DOHH2 (cell line): ENCODE results near the gene EBF3.

Source experiments
- H3F3A ChIP-seq: fragments of 200-600 bp; sonication (generic), shearing (Covaris generic); 2 replicates; pipeline ENCODE4 v1.6.0; 2016; ENCODE audit warnings: antibody characterized with exemption, mild to moderate bottlenecking; ENCODE audit not compliant: control insufficient read depth, insufficient read depth
- H3K27ac ChIP-seq: fragments of 200-600 bp; sonication (generic); 2 replicates; pipeline ENCODE4 v1.5.1; 2014; ENCODE audit warnings: low read depth, mild to moderate bottlenecking, low read length, moderate library complexity
- H3K27me3 ChIP-seq: fragments of 200-600 bp; sonication (generic); 2 replicates; pipeline ENCODE4 v1.6.1; 2014; ENCODE audit warnings: mild to moderate bottlenecking, low read length, mixed read lengths; ENCODE audit not compliant: control insufficient read depth
- H3K36me3 ChIP-seq: fragments of 200-600 bp; sonication (generic); 2 replicates; pipeline ENCODE4 v1.6.1; 2014; ENCODE audit warnings: mild to moderate bottlenecking, low read length, moderate library complexity, mixed read lengths; ENCODE audit not compliant: control insufficient read depth
- H3K4me1 ChIP-seq: fragments of 200-600 bp; sonication (generic); 2 replicates; pipeline ENCODE4 v1.6.1; 2014; ENCODE audit warnings: mild to moderate bottlenecking, low read length, mixed read lengths; ENCODE audit not compliant: control insufficient read depth
- H3K4me2 ChIP-seq: fragments of 200-600 bp; sonication (generic); 2 replicates; pipeline ENCODE4 v1.6.0; 2014; ENCODE audit warnings: mild to moderate bottlenecking, low read length, moderate library complexity
- H3K4me3 ChIP-seq: fragments of 200-600 bp; sonication (generic); 2 replicates; pipeline ENCODE4 v1.5.1; 2014; ENCODE audit warnings: mild to moderate bottlenecking, low read length, mixed read lengths
- H3K79me2 ChIP-seq: fragments of 200-600 bp; sonication (generic); 2 replicates; pipeline ENCODE4 v1.6.1; 2014; ENCODE audit warnings: mild to moderate bottlenecking, low read length, mixed read lengths; ENCODE audit not compliant: control insufficient read depth
- H3K9me2 ChIP-seq: fragments of 200-600 bp; sonication (generic); replicated peaks from 2 replicates; pipeline ENCODE4 v1.6.1; 2014; ENCODE audit warnings: mild to moderate bottlenecking, low read length, mixed read lengths; ENCODE audit not compliant: control insufficient read depth
- H3K9me3 ChIP-seq: fragments of 200-600 bp; sonication (generic); 2 replicates; pipeline ENCODE4 v1.6.1; 2014; ENCODE audit warnings: antibody characterized with exemption, low read length, mixed read lengths; ENCODE audit not compliant: control insufficient read depth, insufficient read depth
- H4K20me1 ChIP-seq: fragments of 200-600 bp; sonication (generic); 2 replicates; pipeline ENCODE4 v1.6.0; 2014; ENCODE audit warnings: low read depth, mild to moderate bottlenecking, antibody characterized with exemption, low read length, moderate library complexity; ENCODE audit not compliant: control insufficient read depth, insufficient read depth
- CTCF ChIP-seq: fragments of 200-600 bp; sonication (generic); IDR thresholded peaks from one replicate; pipeline ENCODE4 v1.5.1; 2014; ENCODE audit warnings: antibody characterized with exemption, mild to moderate bottlenecking, low read depth, low read length; ENCODE audit not compliant: poor library complexity, severe bottlenecking
- EZH2phosphoT487 ChIP-seq: fragments of 200-600 bp; sonication (generic); IDR thresholded peaks from 2 replicates; pipeline ENCODE4 v1.6.1; 2017; ENCODE audit warnings: borderline replicate concordance, mild to moderate bottlenecking, antibody characterized with exemption, low read length, moderate library complexity, mixed read lengths

The EBF3 gene

DNA sequence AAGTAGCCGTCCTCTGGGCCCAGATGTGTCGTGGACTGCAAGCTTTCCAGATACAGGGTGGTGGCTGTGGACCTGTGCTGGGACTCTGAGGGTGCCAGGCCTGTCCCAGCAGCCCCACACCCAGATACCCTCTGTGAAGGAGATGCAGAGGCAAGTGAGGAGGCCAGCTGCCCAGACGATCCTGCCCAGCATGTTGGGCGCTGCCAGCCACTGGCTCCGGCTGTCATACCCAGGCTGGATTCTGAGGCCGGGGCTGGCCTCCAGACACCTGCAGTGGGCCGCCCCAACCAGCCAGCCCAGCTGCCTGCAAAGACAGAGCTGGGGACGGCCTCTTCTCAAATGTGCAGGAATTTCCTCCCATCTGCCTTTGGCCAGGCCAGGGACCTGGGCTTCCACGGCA, 39.1 kb upstream of the EBF3 start:
- Histone ChIP-seq H3K4me1 (no peaks in the 10 kb centered on the region), H3K9me3 (no peaks in the 10 kb centered on the region)
- TF ChIP-seq CTCF (no peak), EZH2phosphoT487 (no peak)

GRCh38 chr10:130002606-130003005, 38.5 kb upstream of the EBF3 start:
- Histone ChIP-seq H3K27me3 (peaks cover 2% of the 10 kb centered on the region; the same call in 1 of the 2 replicates), H4K20me1 (no peaks in the 10 kb centered on the region), H3K9me3 (no peaks in the 10 kb centered on the region), H3K27ac (no peak overlapping the region), H3K9me2 (no peaks in the 10 kb centered on the region), H3K36me3 (no peaks in the 10 kb centered on the region), H3F3A (no peaks in the 10 kb centered on the region), H3K79me2 (no peaks in the 10 kb centered on the region), H3K4me1 (no peaks in the 10 kb centered on the region), H3K4me2 (no peak overlapping the region), H3K4me3 (no peak overlapping the region)
- TF ChIP-seq CTCF: no peak
- TF ChIP-seq EZH2phosphoT487: no peak

More for the DNA sequence above, 39.1 kb upstream of the EBF3 start:
- Histone ChIP-seq H3F3A (no peaks in the 10 kb centered on the region), H3K27ac (no peak overlapping the region), H3K9me2 (no peaks in the 10 kb centered on the region), H3K79me2 (no peaks in the 10 kb centered on the region), H4K20me1 (no peaks in the 10 kb centered on the region), H3K36me3 (no peaks in the 10 kb centered on the region), H3K4me3 (no peak overlapping the region), H3K4me2 (no peak overlapping the region), H3K27me3 (peaks cover 2% of the 10 kb centered on the region; the same call in 1 of the 2 replicates)

GRCh38 chr10:130000918-130001317, 36.8 kb upstream of the EBF3 start:
- Histone ChIP-seq H3K36me3 (no peaks in the 10 kb centered on the region), H3K4me2 (no peak overlapping the region), H3K27ac (no peak overlapping the region), H3K4me1 (no peaks in the 10 kb centered on the region), H3F3A (no peaks in the 10 kb centered on the region), H3K4me3 (no peak overlapping the region), H3K9me2 (no peaks in the 10 kb centered on the region; the same call in 1 of the 2 replicates), H3K9me3 (no peaks in the 10 kb centered on the region), H3K79me2 (no peaks in the 10 kb centered on the region), H4K20me1 (no peaks in the 10 kb centered on the region), H3K27me3 (peaks cover 2% of the 10 kb centered on the region)
- TF ChIP-seq CTCF (no peak), EZH2phosphoT487 (no peak)
